A673 (cell line): Measurements from ENCODE around the gene POC5.

Source experiments
- CTCF ChIP-seq: fragments of 300-800, 200-600 bp; sonication (generic); conservative IDR thresholded peaks from 2 replicates; pipeline ENCODE4 v1.5.1; 2017; ENCODE audit warnings: low read depth, mild to moderate bottlenecking, antibody characterized with exemption, low read length, moderate library complexity, mixed read lengths
- EZH2 ChIP-seq: fragments of 200-600 bp; sonication (generic); IDR thresholded peaks from 2 replicates; pipeline ENCODE4 v1.6.1; 2017; ENCODE audit warnings: borderline replicate concordance, low read depth, mild to moderate bottlenecking, mixed read lengths, antibody characterized with exemption, low read length; ENCODE audit not compliant: poor library complexity, severe bottlenecking

- TF ChIP-seq CTCF (no peak), EZH2 (no peak)
Observed at GRCh38 chr5:75637949-75638348, 79.3 kb downstream of the POC5 start.
